GM19240 (cell line): Measurements from ENCODE around the gene LDB3.
A peak's percentile ranks its signal among the peaks of the same experiment; 100 is the strongest.

Experiments
- DNase-seq: peaks from one replicate; pipeline ENCODE4 v3.0.0; 2011; ENCODE audit warnings: low spot score; ENCODE audit not compliant: insufficient read length

LDB3 gene

GRCh38 chr10:86706401-86706841 lies 38.1 kb downstream of the LDB3 start:
- no peak for DNase-seq

- no peak for DNase-seq
Measured at GRCh38 chr10:86706977-86707376, 38.7 kb downstream of the LDB3 start.

DNA sequence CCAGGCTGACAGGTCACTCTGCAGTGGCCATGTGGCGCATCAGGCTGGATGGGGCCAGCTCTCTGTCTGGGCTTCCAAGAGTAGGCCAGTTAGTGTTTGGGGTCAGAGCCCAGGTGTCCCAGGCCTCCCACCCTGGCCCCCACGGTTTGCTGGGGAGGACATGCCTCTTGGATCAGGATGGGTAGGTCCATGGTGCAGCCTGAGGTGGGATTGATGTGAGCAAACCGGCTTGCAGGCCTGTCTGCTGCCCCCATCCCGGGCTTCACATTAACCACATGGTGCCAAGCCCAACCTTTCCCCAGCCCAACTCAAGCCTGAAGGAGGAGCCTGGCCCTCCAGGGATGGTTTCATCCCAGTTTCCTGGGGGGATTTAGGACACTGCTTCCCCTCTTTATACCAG lies 39.2 kb downstream of the LDB3 start:
- DNase-seq, result no peak

DNA sequence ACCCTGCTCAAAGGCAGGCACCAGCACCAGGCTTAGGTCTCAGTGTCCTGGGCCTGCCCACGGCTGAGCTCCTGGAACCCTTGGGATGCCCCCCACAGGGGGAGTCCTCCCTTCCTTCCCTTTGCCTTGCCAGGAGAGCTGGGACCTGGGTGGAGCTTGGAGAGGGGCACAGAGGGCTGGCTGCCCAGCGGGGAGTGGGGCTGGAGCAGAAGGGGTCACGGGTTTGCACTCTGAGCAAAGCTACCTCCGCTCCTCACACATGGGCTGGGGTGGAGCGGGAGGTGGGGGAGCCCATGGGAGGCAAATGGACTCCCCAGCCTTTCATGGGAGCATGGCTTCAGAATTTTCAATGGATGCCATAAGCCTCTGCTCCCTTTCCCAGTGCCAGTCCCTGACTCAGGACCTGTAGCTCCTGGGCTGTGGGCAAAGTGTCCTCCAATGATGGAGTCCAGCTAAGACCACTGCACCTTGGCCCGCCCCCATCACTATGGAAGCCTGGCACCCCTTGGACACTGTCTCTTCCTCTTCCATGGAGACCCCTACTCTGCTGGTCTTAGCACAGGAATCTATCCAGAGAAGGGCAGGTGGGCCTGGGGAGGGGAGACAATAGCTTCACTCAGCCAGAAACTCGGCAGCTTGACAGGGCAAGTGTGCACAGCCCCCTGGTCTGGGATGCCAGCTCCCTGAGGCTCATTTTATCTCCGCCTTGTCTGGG lies 39.9 kb downstream of the LDB3 start:
- DNase-seq, result no peak

- no peak for DNase-seq
Measured at GRCh38 chr10:86708783-86709380, 40.6 kb downstream of the LDB3 start.

DNA sequence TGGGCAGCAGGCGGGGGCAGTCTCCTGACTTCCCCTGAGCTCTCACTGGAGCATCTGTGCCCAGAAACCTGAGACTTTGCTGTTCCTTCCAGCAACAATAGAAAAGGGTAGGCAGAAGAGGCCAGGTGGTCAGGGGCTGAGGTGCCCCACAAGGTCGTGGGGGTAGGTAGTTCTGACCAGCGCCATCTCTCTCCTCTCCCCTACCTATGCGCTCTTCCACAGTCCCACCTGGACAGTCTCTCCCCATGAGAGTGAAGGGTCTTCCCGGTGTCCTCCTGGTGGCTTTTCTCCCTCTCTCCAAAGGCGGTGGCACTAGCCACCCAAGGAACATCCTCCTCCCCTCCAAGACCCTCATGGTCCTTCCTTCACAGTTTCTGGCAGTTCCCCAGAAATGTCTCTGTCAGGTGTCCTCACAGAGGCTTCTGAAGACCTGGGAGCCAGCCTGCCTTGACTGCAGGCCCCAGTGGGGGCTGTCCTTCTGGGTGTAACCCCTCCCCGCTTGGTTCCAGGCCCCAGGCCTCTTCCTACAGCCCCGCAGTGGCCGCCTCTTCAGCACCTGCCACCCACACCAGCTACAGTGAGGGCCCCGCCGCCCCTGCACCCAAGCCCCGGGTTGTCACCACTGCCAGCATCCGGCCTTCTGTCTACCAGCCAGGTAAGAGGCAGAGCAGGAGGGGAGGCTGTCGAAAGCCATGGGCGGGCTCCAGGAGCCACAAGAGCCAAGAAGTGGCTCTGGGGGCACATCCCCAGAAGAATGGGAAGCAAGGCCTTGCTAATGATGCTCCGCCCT lies 41.3 kb downstream of the LDB3 start:
- no peak for DNase-seq

DNA sequence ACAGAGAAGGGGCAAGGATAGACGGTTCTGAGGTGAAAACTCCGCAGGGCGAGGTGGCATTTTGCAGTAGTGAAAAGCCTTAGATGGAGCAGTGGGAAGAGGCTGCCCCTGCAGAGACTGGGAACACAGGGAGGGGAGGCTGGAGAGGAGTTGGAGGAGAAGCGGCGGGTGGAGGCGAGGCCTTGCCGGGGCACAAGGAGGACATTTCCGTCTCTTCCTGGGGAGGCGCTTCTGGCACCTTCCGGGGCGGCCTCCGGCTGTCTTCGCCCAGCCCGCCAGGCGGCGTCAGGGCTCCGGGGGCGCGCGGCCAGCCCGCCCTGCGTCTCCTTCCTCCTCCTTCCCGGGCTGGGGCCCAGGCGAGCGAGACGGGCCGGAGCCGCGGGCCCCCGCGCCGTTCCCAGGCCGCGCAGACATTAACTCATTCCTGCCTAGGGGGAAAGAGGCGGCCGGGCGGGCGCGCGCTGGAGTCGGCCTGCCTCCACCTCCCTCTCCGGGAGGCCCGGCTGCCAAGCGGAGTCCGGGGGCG lies 42.7 kb downstream of the LDB3 start:
- peak; percentile 95 for DNase-seq

DNA sequence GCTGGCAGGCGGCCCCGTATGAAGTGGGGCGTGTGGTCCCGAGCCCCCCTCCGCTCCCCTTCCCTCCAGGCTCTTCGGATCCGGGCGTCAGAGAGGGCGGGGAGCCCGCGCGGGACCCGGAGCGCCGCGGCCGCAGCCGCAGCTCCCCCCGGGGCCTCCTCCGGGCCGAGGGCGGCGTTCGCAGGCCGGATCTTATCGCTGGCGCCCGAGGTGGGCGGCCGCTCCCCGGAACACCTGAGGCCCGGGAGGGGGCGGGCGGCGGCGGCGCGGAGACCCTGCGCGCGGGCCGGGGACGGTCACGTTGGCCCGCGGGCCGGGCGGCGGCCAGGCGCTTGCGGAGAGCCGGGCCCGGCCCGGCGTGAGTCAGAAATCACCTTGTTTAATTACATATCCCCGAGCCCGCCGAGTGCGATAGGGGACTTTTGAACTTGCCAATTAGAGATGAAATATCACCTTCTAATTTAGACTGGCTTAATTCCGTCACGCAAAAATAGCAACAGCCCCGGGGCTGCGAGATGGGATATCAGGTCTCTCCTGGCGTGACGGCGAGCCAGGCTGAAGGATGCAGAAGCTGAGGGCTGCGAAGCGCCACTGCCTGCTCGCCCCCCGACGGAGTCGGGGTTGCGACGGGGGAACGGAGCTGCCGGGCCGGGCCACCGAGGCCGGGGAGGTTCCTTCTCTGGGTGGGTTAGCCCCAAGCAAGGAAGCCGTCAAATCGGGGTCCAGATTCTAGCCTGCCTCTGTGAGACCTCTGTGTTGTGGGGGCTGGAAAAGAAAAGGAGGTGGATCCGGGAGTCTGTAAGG lies 43.4 kb downstream of the LDB3 start:
- DNase-seq, result peak; percentile 75

- peak; percentile 73 for DNase-seq
Measured at GRCh38 chr10:86712317-86712707, 44.0 kb downstream of the LDB3 start.

DNA sequence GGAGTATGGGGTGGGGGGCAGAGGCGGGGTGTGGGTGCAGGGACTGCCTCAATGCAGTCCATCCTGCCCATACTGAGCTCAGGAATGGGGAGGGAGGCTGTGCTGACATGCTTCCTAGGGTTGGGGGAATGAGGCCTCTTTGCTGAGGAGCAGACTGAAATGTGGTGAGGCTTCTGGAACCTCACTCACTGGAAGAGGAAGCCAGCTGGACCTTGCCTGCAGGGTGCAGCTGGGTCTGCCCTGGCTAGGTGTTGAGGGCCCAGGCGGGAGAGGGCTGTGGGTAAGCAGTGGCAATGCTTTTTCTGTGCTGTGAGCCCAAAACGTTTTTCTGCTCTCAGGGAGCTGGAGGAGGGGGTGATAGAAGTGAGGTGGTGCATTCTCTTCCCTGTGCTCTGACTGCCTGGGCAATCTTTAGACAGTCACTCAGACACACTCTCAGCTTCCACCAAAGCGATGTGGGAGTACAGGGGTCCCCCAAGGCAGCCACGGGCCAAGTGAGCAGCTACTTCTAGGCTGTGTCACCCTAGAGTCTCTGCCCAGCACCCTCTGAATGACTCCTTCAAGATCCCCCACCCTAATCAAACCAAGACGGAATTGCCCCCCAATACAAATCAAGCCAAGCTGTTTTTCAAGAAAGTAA lies 47.0 kb downstream of the LDB3 start:
- DNase-seq, result no peak

DNA sequence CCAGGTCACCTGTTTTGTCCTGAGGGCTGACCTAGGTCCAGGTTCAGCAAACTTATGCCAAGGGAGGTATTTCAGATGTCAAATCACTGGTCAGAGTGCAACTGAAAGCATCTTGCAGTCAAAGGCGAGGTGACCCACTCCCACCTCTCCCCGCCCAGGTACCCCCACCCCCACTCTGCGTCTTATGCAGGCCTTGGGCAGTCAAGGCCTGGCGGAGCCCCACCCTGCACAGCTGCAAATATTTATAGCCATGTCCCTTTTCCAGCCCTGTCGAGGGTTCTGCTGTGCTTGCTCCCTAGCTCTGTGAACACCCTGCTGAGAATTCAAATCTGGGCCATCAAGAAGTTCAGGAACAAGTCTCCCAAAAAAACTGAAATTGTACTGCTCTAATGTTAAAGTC lies 47.5 kb downstream of the LDB3 start:
- DNase-seq, result no peak

GRCh38 chr10:86716466-86716865 lies 48.2 kb downstream of the LDB3 start:
- no peak for DNase-seq

GRCh38 chr10:86718556-86718955 lies 50.2 kb downstream of the LDB3 start:
- no peak for DNase-seq

GRCh38 chr10:86721232-86721631 lies 52.9 kb downstream of the LDB3 start:
- no peak for DNase-seq

- DNase-seq, result no peak
Measured at GRCh38 chr10:86723009-86723408, 54.7 kb downstream of the LDB3 start.

- no peak for DNase-seq
Measured at GRCh38 chr10:86724445-86724844, 56.1 kb downstream of the LDB3 start.

DNA sequence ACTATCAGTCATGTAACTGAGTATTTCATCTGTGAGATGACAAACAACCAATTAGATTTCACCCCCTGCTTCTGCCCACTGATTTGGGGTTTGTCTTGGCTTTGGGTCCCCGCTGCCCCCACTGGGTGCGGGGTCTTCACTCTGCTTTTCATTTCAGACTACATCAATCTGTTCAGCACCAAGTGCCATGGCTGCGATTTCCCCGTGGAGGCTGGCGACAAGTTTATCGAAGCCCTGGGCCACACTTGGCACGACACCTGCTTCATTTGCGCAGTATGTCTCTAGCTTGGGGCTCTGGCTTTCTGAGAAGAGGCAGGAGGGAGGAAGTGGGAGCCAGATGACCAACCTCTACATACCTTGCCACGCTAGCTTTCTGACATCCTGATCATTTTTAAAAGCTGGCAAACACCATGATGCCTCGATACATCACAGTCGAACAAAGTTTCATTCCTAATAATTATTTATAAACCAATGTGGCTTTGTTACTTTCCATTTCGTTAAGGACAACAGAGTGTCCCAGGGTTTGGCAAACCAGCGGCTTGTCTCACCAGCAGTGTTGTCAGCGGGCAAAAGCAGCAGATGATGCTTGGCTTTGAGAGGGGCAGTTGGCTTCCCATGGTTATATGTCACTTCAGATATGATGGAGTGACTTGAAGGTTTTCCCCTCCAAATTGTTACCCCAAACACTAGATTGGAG lies 57.8 kb downstream of the LDB3 start:
- DNase-seq, result no peak

DNA sequence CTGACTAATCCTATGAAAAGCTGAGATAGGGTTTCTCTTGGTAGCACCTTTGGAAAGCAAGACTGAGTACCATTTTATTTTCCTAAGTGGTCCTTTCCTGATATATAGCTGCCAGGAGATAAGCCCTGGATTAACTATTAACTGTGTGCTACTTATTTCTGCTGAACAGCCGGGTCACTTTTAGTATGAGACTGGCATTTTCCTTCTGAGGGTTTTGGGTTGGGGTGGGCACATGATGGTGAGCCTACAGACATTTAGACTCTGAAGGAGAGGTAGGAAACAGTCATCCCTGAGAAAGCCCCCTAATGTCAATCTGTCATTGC lies 58.3 kb downstream of the LDB3 start:
- no peak for DNase-seq

- no peak for DNase-seq
Measured at GRCh38 chr10:86727470-86727869, 59.2 kb downstream of the LDB3 start.

DNA sequence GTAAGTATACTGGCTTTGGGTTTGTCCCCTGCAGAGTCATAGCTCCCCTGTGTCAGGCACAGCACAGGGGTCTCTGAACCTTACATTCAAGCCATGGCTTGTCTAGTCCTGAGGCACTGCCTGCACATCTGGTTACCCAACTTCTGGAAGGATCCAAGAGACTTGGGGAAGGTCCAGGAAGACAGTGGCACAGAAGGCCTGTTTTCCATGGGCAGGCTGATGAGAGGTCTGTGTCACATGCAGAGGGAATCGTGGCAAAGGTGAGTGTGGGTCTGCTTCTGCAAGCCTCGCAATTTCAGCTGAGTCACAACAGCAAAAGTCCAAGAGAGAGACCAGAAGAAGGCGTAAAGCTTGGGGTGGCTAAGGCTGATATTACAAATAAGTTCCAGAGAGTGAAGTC lies 59.7 kb downstream of the LDB3 start:
- no peak for DNase-seq

DNA sequence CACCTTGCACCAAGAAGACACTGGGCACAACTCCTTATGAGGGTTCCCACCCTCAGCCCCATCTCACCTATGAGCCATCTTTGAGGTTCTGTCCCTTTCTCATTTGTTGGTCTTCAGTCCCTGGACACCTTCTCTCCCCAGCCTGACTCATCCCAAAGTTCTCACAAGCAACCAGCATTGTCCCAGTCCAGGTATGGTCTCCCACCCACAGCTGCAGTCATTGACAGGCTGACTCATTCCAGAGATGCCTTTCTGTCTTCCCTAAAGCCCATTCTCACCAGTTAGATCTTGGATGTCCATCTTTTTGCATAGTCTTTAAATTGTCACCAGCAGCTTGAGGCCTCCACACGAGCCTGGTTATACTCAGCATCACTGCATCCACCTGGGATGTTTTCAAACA lies 61.4 kb downstream of the LDB3 start:
- no peak for DNase-seq
